Upper lobe of right lung (tissue), 1 donor: ENCODE measurements around the gene RHOA. TPM values are rescaled to one million over a fixed set of nuclear protein-coding genes. Genes with fewer than 3 reads are reported as not detected.
"Not testable (repeated sequence)": the region's sequence is repeated elsewhere in the genome, so short reads cannot be mapped to it uniquely, and the experiment has no call there.

Experiments used
- ATAC-seq: fragments of 200-7000 bp; cut with Tn5 transposase; one replicate; pipeline ENCODE4 v1.9.1; 2020; ENCODE audit warnings: mild to moderate bottlenecking, moderate library complexity
- DNase-seq: peaks from one replicate; pipeline ENCODE4 v3.0.0-alpha.2; 2020
- H3K27ac ChIP-seq: fragments of 200-600 bp; one replicate; pipeline ENCODE4 v1.8.0; 2022
- H3K27me3 ChIP-seq: fragments of 200-600 bp; one replicate; pipeline ENCODE4 v1.8.0; 2022; ENCODE audit warnings: mild to moderate bottlenecking
- H3K36me3 ChIP-seq: fragments of 200-600 bp; one replicate; pipeline ENCODE4 v1.8.0; 2022
- H3K4me1 ChIP-seq: fragments of 200-600 bp; one replicate; pipeline ENCODE4 v1.8.0; 2022
- H3K4me3 ChIP-seq: fragments of 200-600 bp; one replicate; pipeline ENCODE4 v1.8.0; 2022; ENCODE audit warnings: mild to moderate bottlenecking
- H3K9me3 ChIP-seq: fragments of 200-600 bp; one replicate; pipeline ENCODE4 v1.8.0; 2022
- intact Hi-C: fragments of 100-400 bp; cut with DNase I; formaldehyde crosslinking; loops from one replicate; pipeline ENCODE4 v1.11.0; 2022
- total RNA-seq: library from RNA; stranded (reverse); fragmentation: NEBNext Ultra II Directional; extraction: Animal tissue kit (Norgen Biotek cat#: 25700); gene quantifications from one replicate; pipeline ENCODE4 v1.2.1, GENCODE V29; 2021
- TF ChIP-seq, protein P1 (sequence below): fragments of 200-600 bp; IDR thresholded peaks from one replicate; pipeline ENCODE4 v1.8.0; 2022; ENCODE audit warnings: antibody characterized with exemption
- donor health status: DM: no; HTN: yes; CAD: no; lungs with severe emphysema.

Gene RHOA
- total RNA-seq, 1 donor from 2014 or later = 543 TPM

- DNase-seq (peak; percentile 74), ATAC-seq (peak; percentile 12)
- peaks cover 27% of the 10 kb centered on the region for H3K4me1 ChIP-seq
- TF ChIP-seq, protein P1, sequence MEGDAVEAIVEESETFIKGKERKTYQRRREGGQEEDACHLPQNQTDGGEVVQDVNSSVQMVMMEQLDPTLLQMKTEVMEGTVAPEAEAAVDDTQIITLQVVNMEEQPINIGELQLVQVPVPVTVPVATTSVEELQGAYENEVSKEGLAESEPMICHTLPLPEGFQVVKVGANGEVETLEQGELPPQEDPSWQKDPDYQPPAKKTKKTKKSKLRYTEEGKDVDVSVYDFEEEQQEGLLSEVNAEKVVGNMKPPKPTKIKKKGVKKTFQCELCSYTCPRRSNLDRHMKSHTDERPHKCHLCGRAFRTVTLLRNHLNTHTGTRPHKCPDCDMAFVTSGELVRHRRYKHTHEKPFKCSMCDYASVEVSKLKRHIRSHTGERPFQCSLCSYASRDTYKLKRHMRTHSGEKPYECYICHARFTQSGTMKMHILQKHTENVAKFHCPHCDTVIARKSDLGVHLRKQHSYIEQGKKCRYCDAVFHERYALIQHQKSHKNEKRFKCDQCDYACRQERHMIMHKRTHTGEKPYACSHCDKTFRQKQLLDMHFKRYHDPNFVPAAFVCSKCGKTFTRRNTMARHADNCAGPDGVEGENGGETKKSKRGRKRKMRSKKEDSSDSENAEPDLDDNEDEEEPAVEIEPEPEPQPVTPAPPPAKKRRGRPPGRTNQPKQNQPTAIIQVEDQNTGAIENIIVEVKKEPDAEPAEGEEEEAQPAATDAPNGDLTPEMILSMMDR = no peak
- H3K27me3 ChIP-seq = no peaks in the 10 kb centered on the region
- peaks cover 23% of the 10 kb centered on the region for H3K36me3 ChIP-seq
- intact Hi-C loops = no loop called here
- H3K27ac ChIP-seq = peak overlapping the region; percentile 99
- no peaks in the 10 kb centered on the region for H3K9me3 ChIP-seq
- peak overlapping the region; percentile 96 for H3K4me3 ChIP-seq
Measured at GRCh38 chr3:49339581-49339940, 72.2 kb downstream of the RHOA start.

GRCh38 chr3:49333916-49334633 lies 77.7 kb downstream of the RHOA start:
- Histone ChIP-seq H3K27me3 (no peaks in the 10 kb centered on the region), H3K4me1 (peaks cover 23% of the 10 kb centered on the region), H3K36me3 (peaks cover 74% of the 10 kb centered on the region), H3K4me3 (no peak overlapping the region), H3K9me3 (no peaks in the 10 kb centered on the region), H3K27ac (peak overlapping the region; percentile 60)
- ATAC-seq (no peak), DNase-seq (no peak)
- TF ChIP-seq, protein P1 = no peak
- intact Hi-C loops = no loop called here

- Histone ChIP-seq H3K27me3 (no peaks in the 10 kb centered on the region), H3K4me3 (no peak overlapping the region), H3K36me3 (peaks cover 84% of the 10 kb centered on the region), H3K27ac (peak overlapping the region; percentile 60), H3K9me3 (no peaks in the 10 kb centered on the region), H3K4me1 (peaks cover 22% of the 10 kb centered on the region)
- DNase-seq (peak; percentile 85), ATAC-seq (peak; percentile 90)
- TF ChIP-seq, protein P1 = no peak
- intact Hi-C loops = no loop called here
Measured at GRCh38 chr3:49333091-49333490, 78.7 kb downstream of the RHOA start.

DNA sequence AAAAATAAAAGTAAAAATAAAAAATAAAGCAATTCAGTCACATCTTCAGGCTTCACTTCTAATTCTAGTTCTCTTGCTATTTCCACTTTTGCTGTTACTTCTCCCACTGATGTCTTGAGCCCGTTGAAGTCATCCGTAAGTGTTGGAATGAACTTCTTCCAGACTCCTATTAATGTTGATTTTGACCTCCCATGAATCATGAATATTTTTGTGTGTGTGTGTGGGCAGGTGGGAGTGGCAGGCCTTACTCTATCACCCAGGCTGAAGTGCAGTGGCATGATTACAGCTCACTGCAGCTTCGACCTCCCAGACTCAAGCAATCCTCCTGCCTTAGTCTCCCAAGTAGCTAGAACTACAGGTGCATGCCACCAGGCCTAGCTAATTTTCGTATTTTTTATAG lies 82.6 kb downstream of the RHOA start:
- Histone ChIP-seq H3K27ac (no peak overlapping the region), H3K4me1 (peaks cover 12% of the 10 kb centered on the region), H3K36me3 (peaks cover 97% of the 10 kb centered on the region), H3K27me3 (no peaks in the 10 kb centered on the region), H3K9me3 (no peaks in the 10 kb centered on the region), H3K4me3 (no peak overlapping the region)
- TF ChIP-seq, protein P1 = no peak
- DNase-seq (no peak), ATAC-seq (no peak)
- intact Hi-C loops = loop anchor here (10.0 kb wide), 1 partner anchor 116 kb away; no protein-coding TSS in a partner anchor

DNA sequence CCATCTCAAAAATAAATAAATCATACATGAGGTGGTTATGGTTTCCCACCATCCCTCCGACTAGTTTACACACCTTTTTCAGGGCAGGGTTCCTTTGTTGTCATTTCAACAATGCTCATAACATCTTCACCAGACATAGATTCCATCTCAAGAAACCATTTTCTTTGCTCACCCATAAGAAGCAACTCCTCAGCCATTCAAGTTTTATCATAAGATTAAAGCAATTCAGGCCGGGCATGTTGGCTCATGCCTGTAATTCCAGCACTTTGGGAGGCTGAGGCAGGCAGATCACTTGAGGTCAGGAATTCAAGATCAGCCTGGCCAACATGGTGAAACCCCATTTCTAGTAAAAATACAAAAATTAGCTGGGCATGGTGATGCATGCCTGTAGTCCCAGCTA lies 83.4 kb downstream of the RHOA start:
- peaks cover 97% of the 10 kb centered on the region for H3K36me3 ChIP-seq
- ATAC-seq = not testable (repeated sequence)
- H3K4me1 ChIP-seq = peaks cover 12% of the 10 kb centered on the region

GRCh38 chr3:49327485-49327884 lies 84.3 kb downstream of the RHOA start:
- Histone ChIP-seq H3K4me3 (no peak overlapping the region), H3K4me1 (peaks cover 3% of the 10 kb centered on the region), H3K36me3 (peaks cover 99% of the 10 kb centered on the region), H3K9me3 (no peaks in the 10 kb centered on the region), H3K27me3 (no peaks in the 10 kb centered on the region), H3K27ac (no peak overlapping the region)
- ATAC-seq (peak; percentile 46), DNase-seq (no peak)
- TF ChIP-seq, protein P1 = no peak
- intact Hi-C loops = loop anchor here (10.0 kb wide), 1 partner anchor 117 kb away; no protein-coding TSS in a partner anchor

More for the DNA sequence above, 83.4 kb downstream of the RHOA start:
- not testable (repeated sequence) for H3K4me3 ChIP-seq, DNase-seq, H3K27me3 ChIP-seq, H3K27ac ChIP-seq, H3K9me3 ChIP-seq
- intact Hi-C loops = loop anchor here (10.0 kb wide), 1 partner anchor 116 kb away; no protein-coding TSS in a partner anchor
